Smooth muscle cell (in vitro differentiated cells): ENCODE data around the gene CPE. TPM values are rescaled to one million over a fixed set of nuclear protein-coding genes. Genes with fewer than 3 reads are reported as not detected.

Experiments
- DNase-seq: peaks from one replicate; lab custom pipeline; 2025; ENCODE audit not compliant: unreplicated experiment; lab: John Stamatoyannopoulos, UW
- H2AFZ ChIP-seq: fragments of 200-600 bp; sonication (generic); 2 replicates; pipeline ENCODE4 v1.6.0; 2016; ENCODE audit warnings: antibody characterized with exemption, low read depth, mild to moderate bottlenecking
- H3F3A ChIP-seq: fragments of 200-600 bp; sonication (generic); 2 replicates; pipeline ENCODE4 v1.6.0; 2017; ENCODE audit warnings: antibody characterized with exemption, low read depth
- H3K27ac ChIP-seq: fragments of 200-600 bp; sonication (generic); 2 replicates; pipeline ENCODE4 v1.5.1; 2016; ENCODE audit warnings: low read depth, mild to moderate bottlenecking
- H3K27me3 ChIP-seq: fragments of 200-600 bp; sonication (generic); 2 replicates; pipeline ENCODE4 v1.6.1; 2016; ENCODE audit warnings: low read depth, mild to moderate bottlenecking
- H3K36me3 ChIP-seq: fragments of 200-600 bp; sonication (generic); 2 replicates; pipeline ENCODE4 v1.5.1; 2016; ENCODE audit warnings: low read depth
- H3K4me1 ChIP-seq: fragments of 200-600 bp; sonication (generic); 2 replicates; pipeline ENCODE4 v1.5.1; 2016; ENCODE audit warnings: low read depth
- H3K4me2 ChIP-seq: fragments of 200-600 bp; sonication (generic); 2 replicates; pipeline ENCODE4 v1.6.0; 2016; ENCODE audit warnings: mild to moderate bottlenecking
- H3K4me3 ChIP-seq: fragments of 200-600 bp; sonication (generic); 2 replicates; pipeline ENCODE4 v1.5.1; 2016; ENCODE audit warnings: mild to moderate bottlenecking
- H3K79me2 ChIP-seq: fragments of 200-600 bp; sonication (generic); 2 replicates; pipeline ENCODE4 v1.6.0; 2016; ENCODE audit warnings: low read depth, mild to moderate bottlenecking
- H3K9ac ChIP-seq: fragments of 200-600 bp; sonication (generic); 2 replicates; pipeline ENCODE4 v1.6.0; 2016; ENCODE audit warnings: low read depth
- H3K9me3 ChIP-seq: fragments of 200-600 bp; sonication (generic); replicated peaks from 2 replicates; pipeline ENCODE4 v1.5.1; 2016; ENCODE audit warnings: low read depth
- H4K20me1 ChIP-seq: fragments of 200-600 bp; sonication (generic); 2 replicates; pipeline ENCODE4 v1.6.0; 2016; ENCODE audit warnings: low read depth
- WGBS: methylation state at CpG from one replicate; pipeline ENCODE4 v1.1.7; 2016; ENCODE audit warnings: low lambda C conversion rate; 5-methylcytosine and 5-hydroxymethylcytosine counted together
- polyA plus RNA-seq: library from polyadenylated mRNA; unstranded; fragments of >200 nt; fragmentation: Nextera tagmentation; extraction: Ambion mirVana; gene quantifications from 2 replicates; pipeline ENCODE4 v1.2.1, GENCODE V29; 2016
- total RNA-seq: library from RNA; depleted of rRNA; stranded (reverse); fragments of >200 nt; gene quantifications from 2 replicates; pipeline ENCODE4 v1.2.3, GENCODE V29; 2014
- TF ChIP-seq, protein P1 (sequence below): fragments of 200-600 bp; sonication (generic); IDR thresholded peaks from 2 replicates; pipeline ENCODE4 v1.5.1; 2017; ENCODE audit warnings: borderline replicate concordance, mild to moderate bottlenecking, antibody characterized with exemption; ENCODE audit not compliant: insufficient read depth, poor library complexity, severe bottlenecking

The CPE gene
- total and polyA plus RNA-seq, 2 experiments from 2014 or later = 45.9 to 47.6 TPM

DNA sequence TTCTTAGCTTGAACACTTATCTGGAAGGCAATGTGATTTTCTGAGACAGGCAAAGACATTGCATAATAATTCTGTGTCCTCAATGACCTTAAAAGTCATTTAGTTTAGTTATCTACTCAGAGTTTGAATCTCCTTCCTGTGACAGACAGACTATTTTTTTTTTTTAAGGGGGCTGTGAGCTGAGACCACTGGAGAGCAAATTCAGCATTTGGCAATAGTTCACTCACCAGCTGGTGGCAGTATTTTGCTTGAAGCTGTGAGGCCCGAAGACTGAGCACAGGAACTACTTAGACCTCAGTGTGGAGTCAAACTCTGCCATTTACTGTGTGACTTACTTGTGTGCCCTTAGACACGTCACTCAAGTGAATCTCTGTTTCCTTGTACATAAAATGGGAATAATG lies 22.9 kb upstream of the CPE start:
- H2AFZ ChIP-seq = no peak overlapping the region
- no peak overlapping the region for H3K4me3 ChIP-seq
- no peak overlapping the region for H3K4me2 ChIP-seq
- no peaks in the 10 kb centered on the region for H3K36me3 ChIP-seq
- H3K4me1 ChIP-seq = peaks cover 3% of the 10 kb centered on the region
- WGBS = 11% methylated on average over 2 of the region's 2 CpGs
- TF ChIP-seq, protein P1, sequence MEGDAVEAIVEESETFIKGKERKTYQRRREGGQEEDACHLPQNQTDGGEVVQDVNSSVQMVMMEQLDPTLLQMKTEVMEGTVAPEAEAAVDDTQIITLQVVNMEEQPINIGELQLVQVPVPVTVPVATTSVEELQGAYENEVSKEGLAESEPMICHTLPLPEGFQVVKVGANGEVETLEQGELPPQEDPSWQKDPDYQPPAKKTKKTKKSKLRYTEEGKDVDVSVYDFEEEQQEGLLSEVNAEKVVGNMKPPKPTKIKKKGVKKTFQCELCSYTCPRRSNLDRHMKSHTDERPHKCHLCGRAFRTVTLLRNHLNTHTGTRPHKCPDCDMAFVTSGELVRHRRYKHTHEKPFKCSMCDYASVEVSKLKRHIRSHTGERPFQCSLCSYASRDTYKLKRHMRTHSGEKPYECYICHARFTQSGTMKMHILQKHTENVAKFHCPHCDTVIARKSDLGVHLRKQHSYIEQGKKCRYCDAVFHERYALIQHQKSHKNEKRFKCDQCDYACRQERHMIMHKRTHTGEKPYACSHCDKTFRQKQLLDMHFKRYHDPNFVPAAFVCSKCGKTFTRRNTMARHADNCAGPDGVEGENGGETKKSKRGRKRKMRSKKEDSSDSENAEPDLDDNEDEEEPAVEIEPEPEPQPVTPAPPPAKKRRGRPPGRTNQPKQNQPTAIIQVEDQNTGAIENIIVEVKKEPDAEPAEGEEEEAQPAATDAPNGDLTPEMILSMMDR = peak; percentile 31
- no peak overlapping the region for H3K27ac ChIP-seq
- H3K9ac ChIP-seq = no peak overlapping the region
- peaks cover 5% of the 10 kb centered on the region for H3F3A ChIP-seq
- no peaks in the 10 kb centered on the region for H3K27me3 ChIP-seq
- H4K20me1 ChIP-seq = no peaks in the 10 kb centered on the region
- no peak for DNase-seq
- no peaks in the 10 kb centered on the region for H3K79me2 ChIP-seq
- H3K9me3 ChIP-seq = no peaks in the 10 kb centered on the region

DNA sequence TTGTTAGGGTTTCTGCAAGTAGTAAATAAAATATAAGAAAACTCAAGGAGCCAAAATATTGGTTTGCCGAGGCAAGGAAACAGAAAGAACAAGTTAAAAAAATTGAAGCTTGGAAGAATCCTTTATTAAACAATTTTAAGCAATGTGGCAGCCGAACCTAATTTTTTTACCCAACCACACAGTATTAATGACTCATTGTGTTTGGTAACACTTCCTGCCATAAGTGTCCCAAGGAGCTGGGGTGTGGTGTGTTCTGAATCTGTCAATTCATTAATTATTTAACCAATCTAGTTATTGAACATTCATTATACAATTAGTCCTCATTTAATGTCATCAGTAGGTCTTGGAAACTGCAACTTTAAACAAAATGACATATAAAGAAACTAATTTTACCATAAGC lies 19.3 kb upstream of the CPE start:
- Histone ChIP-seq H2AFZ (no peak overlapping the region), H3K9ac (peak overlapping the region; percentile 16), H4K20me1 (no peaks in the 10 kb centered on the region), H3K4me1 (peaks cover 3% of the 10 kb centered on the region), H3K79me2 (no peaks in the 10 kb centered on the region), H3F3A (peaks cover 5% of the 10 kb centered on the region), H3K4me2 (peak overlapping the region; percentile 78), H3K36me3 (no peaks in the 10 kb centered on the region), H3K27ac (peak overlapping the region; percentile 85), H3K9me3 (no peaks in the 10 kb centered on the region), H3K27me3 (no peaks in the 10 kb centered on the region), H3K4me3 (no peak overlapping the region)
- DNase-seq = no peak
- TF ChIP-seq, protein P1 = no peak
- 53% methylated on average over 2 of the region's 2 CpGs for WGBS

DNA sequence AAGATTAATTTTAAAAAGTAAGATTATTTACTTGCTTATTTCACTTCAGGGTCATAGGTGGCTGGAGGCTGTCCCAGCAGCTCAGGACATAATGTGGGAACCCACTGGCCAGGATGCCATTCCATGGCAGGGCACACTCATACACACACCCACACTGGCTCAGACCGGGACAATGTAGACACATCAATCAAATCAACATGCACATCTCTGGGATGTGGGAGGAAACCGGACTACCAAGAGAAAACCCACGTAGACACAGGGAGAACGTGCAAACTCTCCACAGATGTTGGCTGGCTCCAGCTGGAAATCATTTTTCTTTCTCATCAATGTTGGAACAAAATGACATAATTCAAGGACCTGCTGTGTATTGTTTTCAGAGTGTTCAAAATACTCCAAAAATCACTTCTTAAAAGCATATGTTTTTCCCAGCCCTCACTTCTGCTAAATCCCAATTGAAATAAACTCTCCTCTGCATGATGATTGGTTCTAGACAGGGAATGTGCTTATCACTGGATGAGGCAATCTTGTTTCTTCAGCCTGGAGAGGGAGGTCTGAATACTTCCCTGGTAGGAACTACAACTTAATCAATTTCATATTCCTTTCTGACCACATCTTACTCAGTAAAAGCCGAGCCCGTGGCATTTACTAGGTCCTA lies 18.6 kb upstream of the CPE start:
- H3K27me3 ChIP-seq = no peaks in the 10 kb centered on the region
- peaks cover 3% of the 10 kb centered on the region for H3K4me1 ChIP-seq
- H3K4me2 ChIP-seq = peak overlapping the region; percentile 78
- H3K9ac ChIP-seq = peak overlapping the region; percentile 16
- WGBS = 27% methylated on average over 6 of the region's 6 CpGs
- H3K9me3 ChIP-seq = no peaks in the 10 kb centered on the region
- H3K4me3 ChIP-seq = peak overlapping the region; percentile 10
- no peaks in the 10 kb centered on the region for H4K20me1 ChIP-seq
- H3K36me3 ChIP-seq = no peaks in the 10 kb centered on the region
- H3K79me2 ChIP-seq = no peaks in the 10 kb centered on the region
- no peak overlapping the region for H2AFZ ChIP-seq
- TF ChIP-seq, protein P1 = no peak
- H3F3A ChIP-seq = peaks cover 5% of the 10 kb centered on the region
- H3K27ac ChIP-seq = peak overlapping the region; percentile 85
- DNase-seq = no peak
